ENCODE measurements around the gene CATSPER3. TPM values are rescaled to one million over a fixed set of nuclear protein-coding genes. Genes with fewer than 3 reads are reported as not detected.

Gene CATSPER3
- total RNA-seq, 1 donor from 2014 or later, result 0.82 TPM

GRCh38 chr5:135009736-135010501 lies 42.2 kb downstream of the CATSPER3 start:
- DNase-seq (ENCODE audit: low spot score in 2 of 2) (no peak), FAIRE-seq (no peak)

- DNase-seq (ENCODE audit: low spot score in 2 of 2), result no peak
- FAIRE-seq, result no peak
These were observed 43.0 kb downstream of the CATSPER3 start for GRCh38 chr5:135010502-135011354.

DNA sequence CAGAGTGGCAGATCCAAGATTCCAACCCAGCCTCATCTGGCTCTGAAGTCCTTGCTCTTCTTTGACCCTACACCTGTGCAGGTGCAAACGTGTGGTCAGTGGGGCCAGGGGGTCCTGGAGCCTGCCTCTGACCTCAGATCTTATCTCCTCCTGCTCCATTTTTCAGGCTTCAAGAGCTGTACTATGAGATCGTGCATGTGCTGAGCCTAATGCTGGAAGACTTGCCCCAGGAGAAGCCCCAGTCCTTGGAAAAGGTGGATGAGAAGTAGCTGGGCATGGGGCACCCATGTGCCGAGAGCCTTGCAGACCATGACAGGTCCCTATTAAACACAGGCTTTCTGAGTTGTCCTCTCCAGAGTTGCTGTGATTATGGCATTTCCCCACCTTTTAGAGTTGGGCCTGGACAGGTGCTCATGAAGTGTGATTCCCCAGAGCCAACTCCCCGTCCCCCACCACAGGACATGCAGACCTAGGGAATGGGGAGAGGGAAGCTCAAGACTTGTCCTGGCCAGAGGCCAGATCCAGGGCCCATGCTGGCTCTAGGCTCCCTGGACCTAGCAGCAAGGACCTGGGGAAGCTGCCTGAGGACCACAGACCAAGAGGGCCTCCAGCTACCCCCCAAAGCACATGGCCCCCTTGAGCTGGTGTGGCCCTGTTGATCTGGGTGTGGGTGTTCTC lies 43.8 kb downstream of the CATSPER3 start:
- FAIRE-seq (no peak), DNase-seq (ENCODE audit: low spot score in 2 of 2) (no peak)

DNA sequence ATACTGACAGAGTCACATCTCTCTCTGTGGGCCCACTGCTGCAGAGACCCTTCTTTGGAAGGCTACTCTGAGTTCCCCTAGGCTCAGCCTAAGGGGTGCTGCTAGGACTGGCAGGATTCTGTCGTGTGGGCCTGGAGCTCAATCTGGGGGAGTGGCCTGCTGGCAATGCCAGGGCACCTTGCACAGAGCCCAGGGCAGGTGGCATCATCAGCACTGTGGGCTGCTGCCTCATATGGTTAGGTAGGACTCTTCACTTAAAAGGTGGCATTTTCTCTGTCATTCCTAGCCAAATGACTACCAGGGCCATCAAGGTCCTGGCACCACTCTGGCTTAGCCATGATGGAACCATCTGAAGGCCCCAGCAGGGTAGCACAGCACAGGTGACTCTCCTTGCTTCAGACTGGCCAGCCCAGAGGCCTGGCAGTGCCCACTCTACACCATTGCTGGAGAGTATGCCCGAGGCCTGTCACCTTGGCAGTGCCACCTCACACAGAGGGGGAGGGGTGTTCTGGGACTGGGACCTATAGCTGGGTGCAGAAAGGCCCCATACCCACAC lies 44.4 kb downstream of the CATSPER3 start:
- DNase-seq (ENCODE audit: low spot score in 2 of 2) (no peak), FAIRE-seq (no peak)

GRCh38 chr5:135012951-135013391 lies 45.3 kb downstream of the CATSPER3 start:
- no peak for DNase-seq (ENCODE audit: low spot score in 2 of 2)

GRCh38 chr5:135013445-135013844 lies 45.7 kb downstream of the CATSPER3 start:
- FAIRE-seq, result no peak
- no peak for DNase-seq (ENCODE audit: low spot score in 2 of 2)

More at GRCh38 chr5:135012951-135013391, 45.3 kb downstream of the CATSPER3 start:
- no peak for FAIRE-seq

DNA sequence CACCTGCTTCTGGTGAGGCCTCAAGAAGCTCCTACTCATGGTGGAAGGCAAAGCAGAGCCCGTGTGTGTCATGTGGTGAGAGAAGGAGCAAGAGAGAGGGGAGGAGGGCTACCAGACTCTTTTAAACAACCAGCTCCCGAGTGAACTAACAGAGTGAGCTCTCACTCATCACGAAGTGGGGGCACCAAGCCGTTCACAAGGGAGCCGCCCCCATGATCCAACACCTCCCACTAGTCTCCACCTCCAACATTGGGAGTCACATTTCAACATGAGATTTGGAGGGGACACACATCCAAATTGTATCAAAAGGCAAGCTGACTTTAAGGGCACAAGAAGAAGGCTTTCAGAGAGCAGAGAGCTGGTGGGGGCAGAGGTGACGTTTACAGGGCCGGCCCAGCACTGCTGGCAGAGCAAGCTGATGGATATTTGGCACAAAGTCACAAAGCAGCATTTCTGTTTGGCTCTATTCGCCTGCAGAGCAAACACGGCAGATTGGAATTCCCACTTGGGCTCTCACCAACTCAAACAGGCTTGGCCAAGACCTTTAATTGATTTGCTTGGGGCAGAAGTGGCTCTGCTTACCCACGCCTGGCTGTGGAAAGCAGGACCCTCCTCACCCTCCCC lies 46.4 kb downstream of the CATSPER3 start:
- FAIRE-seq (no peak), DNase-seq (ENCODE audit: low spot score in 2 of 2) (no peak)

DNA sequence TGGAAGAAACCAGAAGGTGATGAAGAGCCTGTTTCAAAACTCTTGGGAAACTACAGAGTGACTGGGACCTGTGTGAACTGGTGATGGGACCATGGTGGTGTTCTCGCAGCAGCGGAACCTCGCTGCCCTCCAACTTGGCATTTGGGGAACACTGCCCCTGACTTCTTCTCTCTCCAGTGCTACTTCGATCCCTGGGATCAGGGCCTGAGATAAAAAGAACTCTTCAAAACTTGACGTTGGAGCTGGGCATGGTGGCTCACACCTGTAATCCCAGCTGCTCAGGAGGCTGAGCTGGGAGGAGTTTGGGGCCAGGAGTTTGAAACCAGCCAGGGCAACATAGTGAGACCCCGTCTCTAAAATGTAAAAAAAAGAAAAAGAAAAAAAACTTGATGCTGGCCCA lies 48.2 kb downstream of the CATSPER3 start:
- FAIRE-seq, result no peak
- DNase-seq (ENCODE audit: low spot score in 2 of 2), result no peak

GRCh38 chr5:135016861-135017290 lies 49.2 kb downstream of the CATSPER3 start:
- DNase-seq (ENCODE audit: low spot score in 2 of 2), result no peak
- FAIRE-seq, result no peak

GRCh38 chr5:135018457-135018856 lies 50.8 kb downstream of the CATSPER3 start:
- no peak for DNase-seq (ENCODE audit: low spot score in 2 of 2)
- no peak for FAIRE-seq

DNA sequence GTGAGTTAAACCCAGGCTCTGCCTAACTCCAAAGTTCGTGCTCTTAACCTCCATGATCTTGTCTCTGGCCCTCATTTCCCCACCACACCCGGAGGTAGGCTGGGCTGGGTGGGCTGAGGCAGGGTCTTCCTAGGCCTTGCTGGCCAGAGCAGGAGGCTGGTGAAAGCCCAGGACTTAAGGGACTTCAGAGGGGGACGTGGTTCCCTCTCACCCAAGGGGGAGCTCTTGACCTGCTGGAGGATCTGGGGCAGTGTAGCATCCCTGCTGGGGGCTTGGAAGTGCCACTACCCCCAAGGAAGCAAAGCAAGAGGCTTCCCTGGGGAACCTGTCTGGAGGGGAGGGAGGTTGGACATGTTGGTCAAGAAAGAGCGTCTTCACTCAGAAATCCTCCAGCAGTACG lies 51.6 kb downstream of the CATSPER3 start:
- FAIRE-seq (no peak), DNase-seq (ENCODE audit: low spot score in 2 of 2) (no peak)

DNA sequence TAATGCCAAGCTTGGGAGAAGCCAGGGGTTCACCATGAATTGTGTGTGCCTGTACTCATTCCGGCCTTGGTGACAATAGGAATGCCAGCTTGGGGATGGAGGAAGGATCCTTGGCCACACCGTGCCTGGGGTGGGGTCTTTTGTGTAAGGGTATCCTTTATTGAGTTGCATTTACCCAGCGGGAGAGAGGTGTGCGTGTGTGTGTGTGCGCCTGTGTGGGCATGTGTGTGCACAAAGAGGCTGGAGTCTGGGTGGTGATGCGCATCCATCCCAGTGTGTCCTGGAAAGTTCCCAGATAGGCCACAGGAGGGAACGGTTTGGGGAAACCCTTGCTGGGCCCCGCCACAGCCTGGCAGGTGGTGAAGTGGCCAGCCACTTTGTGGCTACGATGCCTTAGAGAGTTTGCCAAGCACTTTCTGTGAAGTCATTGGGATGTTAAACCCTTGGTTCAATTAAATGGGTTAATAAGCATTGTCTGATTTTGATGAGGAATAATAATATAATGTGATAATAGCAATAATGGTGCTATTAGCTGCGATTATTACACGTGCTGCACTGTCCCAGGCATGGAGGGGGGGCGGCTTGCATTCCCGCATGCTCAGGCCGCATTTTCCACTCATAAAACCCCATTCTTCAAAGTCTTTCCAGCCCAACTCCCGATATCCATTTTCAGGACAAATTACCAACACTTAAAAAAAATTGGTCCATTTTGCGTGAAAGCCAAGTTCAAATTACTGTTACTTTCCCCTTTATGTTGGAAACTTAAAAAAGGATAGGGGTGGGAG lies 52.6 kb downstream of the CATSPER3 start:
- DNase-seq (ENCODE audit: low spot score in 2 of 2) (no peak), FAIRE-seq (no peak)

GRCh38 chr5:135024956-135025729 lies 57.4 kb downstream of the CATSPER3 start:
- DNase-seq (ENCODE audit: low spot score in 2 of 2), result peak in 1 of 2 donors; percentile 11
- FAIRE-seq, result no peak

DNA sequence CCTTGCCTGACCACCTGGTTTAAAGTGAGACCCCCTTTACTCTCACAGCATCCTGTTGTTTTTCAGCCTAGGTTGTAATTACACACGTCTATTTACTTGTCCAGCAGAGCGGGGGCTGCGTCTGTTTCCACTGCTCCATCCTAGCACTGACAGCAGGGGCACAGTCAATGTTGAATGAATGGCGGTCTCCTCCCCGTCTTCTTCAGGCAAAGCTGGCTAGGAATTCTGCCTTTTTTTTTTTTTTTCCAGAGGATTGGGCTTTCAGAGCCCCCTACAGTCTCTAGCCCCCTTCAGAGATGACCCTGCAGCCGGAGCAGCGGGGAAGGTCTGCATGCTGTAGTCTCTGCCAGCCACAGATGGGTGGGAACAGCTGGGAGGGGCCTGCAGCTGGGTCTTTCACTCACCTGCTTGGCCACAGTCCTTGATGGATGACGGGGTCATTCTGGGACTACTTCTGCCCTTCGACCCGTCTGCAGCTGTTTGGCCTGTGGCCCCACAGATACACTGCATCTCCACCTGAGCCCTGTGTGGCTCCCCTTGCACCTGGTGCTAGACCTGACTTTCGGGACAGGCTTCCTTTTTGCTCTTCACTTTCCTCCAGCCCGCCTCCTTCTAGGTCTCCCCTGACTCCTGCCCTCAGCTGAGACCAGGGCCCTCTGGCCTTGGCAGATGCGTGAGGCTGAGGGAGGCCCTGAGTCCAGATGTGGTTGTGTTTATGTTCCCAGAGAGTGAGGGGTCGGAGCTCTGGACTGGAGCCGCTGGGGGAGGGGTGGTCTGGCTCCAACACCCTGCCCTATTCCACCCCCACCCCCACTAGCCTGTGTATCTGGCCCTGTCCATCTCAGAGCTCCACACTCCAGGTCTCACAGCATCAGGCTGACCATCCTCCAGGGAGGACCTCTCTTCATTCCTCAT lies 58.3 kb downstream of the CATSPER3 start:
- DNase-seq (ENCODE audit: low spot score in 2 of 2), result peak in 1 of 2 donors; percentile 8
- FAIRE-seq, result no peak

DNA sequence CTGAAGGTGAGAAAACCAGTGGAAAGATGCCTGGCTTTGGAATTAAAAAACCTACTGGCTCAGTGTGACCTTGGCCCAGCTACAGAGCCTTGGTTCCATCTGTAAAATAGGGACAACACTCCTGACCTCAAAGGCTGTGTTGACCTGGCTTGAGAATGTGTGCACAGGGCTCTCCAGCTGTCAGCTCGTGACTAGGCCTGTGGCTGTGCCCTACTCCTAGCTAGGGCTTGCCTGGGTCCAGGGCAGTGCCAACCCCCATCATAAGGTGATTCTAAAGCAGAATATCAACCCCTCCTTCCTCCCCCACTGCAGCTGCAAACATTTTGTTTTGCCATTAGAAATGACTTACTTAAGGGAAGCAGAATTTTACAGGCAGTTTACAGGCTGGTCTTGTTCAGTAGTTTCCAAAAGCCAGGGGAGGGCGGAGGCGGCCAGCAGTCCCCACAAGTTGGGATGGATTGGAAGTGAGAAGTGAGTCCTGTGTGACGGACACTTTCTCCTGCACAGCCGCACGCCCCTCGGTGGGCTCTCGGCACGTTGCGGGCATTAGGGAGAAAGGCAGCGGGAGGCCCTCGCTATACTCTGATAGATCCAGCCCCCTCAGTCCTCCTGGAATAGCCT lies 59.0 kb downstream of the CATSPER3 start:
- DNase-seq (ENCODE audit: low spot score in 2 of 2), result no peak
- FAIRE-seq, result no peak

- FAIRE-seq, result no peak
- DNase-seq (ENCODE audit: low spot score in 2 of 2), result no peak
These were observed 59.6 kb downstream of the CATSPER3 start for GRCh38 chr5:135027266-135027696.

All from frontal cortex (tissue), 4 donors.